A549 (cell line): ENCODE data around the gene ADORA2B. TPM values are rescaled to one million over a fixed set of nuclear protein-coding genes. Genes with fewer than 3 reads are reported as not detected.

ENCODE experiments used
- ATAC-seq, 2 experiments: fragments of 200-7000 bp in 1 of 2; fragments of >200 bp in 1 of 2; cut with Nextera tagmentation in 1 of 2; cut with Tn5 transposase in 1 of 2; 3 replicates each; pipeline versions ENCODE4 v1.8.0 to v1.9.1; 2018 to 2020; ENCODE audit warnings: mild to moderate bottlenecking in 1 of 2, moderate library complexity in 1 of 2
- CTCF ChIA-PET: fragments of 300-600 bp; sonication (Branson Sonifier 250); formaldehyde crosslinking; extraction: SDS; loops from one replicate; lab custom pipeline; 2021; ENCODE audit warnings: antibody characterized with exemption, inconsistent platforms; lab: Yijun Ruan, JAX
- POLR2A ChIA-PET: fragments of 350-600 bp; formaldehyde crosslinking; extraction: SDS; loops from one replicate; lab custom pipeline; 2021; ENCODE audit warnings: antibody characterized with exemption, inconsistent platforms; lab: Yijun Ruan, JAX
- DNase-seq, 2 experiments: peaks; one replicate each; pipeline versions ENCODE4 v3.0.0 to v3.0.0-alpha.2; 2011 to 2016; ENCODE audit warnings: low read depth in 1 of 2, low spot score in 1 of 2
- FAIRE-seq: peaks from 2 replicates; lab custom pipeline; 2011; peaks lifted over from hg19 to GRCh38; lab: Jason Lieb, UNC
- H3K27ac ChIP-seq, 2 experiments: fragments of >200 bp; sonication (Bioruptor Twin); formaldehyde crosslinking; 3 replicates each; pipeline ENCODE4 v1.5.1; 2016 to 2017
- H3K4me1 ChIP-seq: fragments of >200 bp; sonication (Bioruptor Twin); formaldehyde crosslinking; 3 replicates; pipeline ENCODE4 v1.6.1; 2016
- H3K4me2 ChIP-seq: fragments of >200 bp; sonication (Bioruptor Twin); formaldehyde crosslinking; 3 replicates; pipeline ENCODE4 v1.6.1; 2016
- H3K4me3 ChIP-seq: fragments of >200 bp; sonication (Bioruptor Twin); formaldehyde crosslinking; 3 replicates; pipeline ENCODE4 v1.5.1; 2016
- H3K9me3 ChIP-seq: fragments of >200 bp; sonication (Bioruptor Twin); formaldehyde crosslinking; 3 replicates; pipeline ENCODE4 v1.6.1; 2016
- CHD4 ChIP-seq: fragments of 200-600 bp; sonication (generic); IDR thresholded peaks from 2 replicates; pipeline ENCODE4 v1.6.1; 2016; ENCODE audit warnings: antibody characterized with exemption, mild to moderate bottlenecking, borderline replicate concordance
- CTCF ChIP-seq: fragments of >200 bp; sonication (Bioruptor Twin); formaldehyde crosslinking; IDR thresholded peaks from 3 replicates; pipeline ENCODE4 v1.5.1; 2016
- EHMT2 ChIP-seq: fragments of 200-600 bp; sonication (generic); IDR thresholded peaks from 2 replicates; pipeline ENCODE4 v1.6.1; 2016; ENCODE audit warnings: antibody characterized with exemption, low read depth, mild to moderate bottlenecking, moderate library complexity
- ELK1 ChIP-seq: fragments of 150-350 bp; IDR thresholded peaks from 2 replicates; pipeline ENCODE4 v1.6.1; 2014; ENCODE audit warnings: low read depth, mild to moderate bottlenecking, low read length
- ESRRA ChIP-seq: fragments of 150-350 bp; IDR thresholded peaks from 2 replicates; pipeline ENCODE4 v1.6.1; 2014; ENCODE audit warnings: mild to moderate bottlenecking, low read length, borderline replicate concordance
- FOSB ChIP-seq: fragments of 250-450 bp; sonication (Bioruptor Pico); IDR thresholded peaks from 2 replicates; pipeline ENCODE4 v1.5.0; 2020; ENCODE audit warnings: mild to moderate bottlenecking, moderate library complexity
- FOSL2 ChIP-seq, 2 experiments: fragments of 450-650 bp in 1 of 2; fragments of >200 bp in 1 of 2; sonication (Bioruptor Twin) in 1 of 2; formaldehyde crosslinking; IDR thresholded peaks; 2 replicates each; pipeline versions ENCODE4 v1.5.0 to v1.6.1; 2016 to 2020; ENCODE audit warnings: mild to moderate bottlenecking in 1 of 2, moderate library complexity in 1 of 2
- FOXS1 ChIP-seq: fragments of 250-450 bp; sonication (Bioruptor Pico); IDR thresholded peaks from 2 replicates; pipeline ENCODE4 v1.5.0; 2020; ENCODE audit warnings: mild to moderate bottlenecking, moderate library complexity
- KDM1A ChIP-seq: fragments of 200-600 bp; sonication (generic); IDR thresholded peaks from 2 replicates; pipeline ENCODE4 v1.6.1; 2016; ENCODE audit warnings: low read depth, mild to moderate bottlenecking
- KDM5A ChIP-seq: fragments of 200-600 bp; sonication (generic); IDR thresholded peaks from 2 replicates; pipeline ENCODE4 v1.6.1; 2016; ENCODE audit warnings: antibody characterized with exemption, mild to moderate bottlenecking
- NPAS2 ChIP-seq: fragments of 250-450 bp; sonication (Bioruptor Pico); IDR thresholded peaks from 2 replicates; pipeline ENCODE4 v1.8.0; 2022; ENCODE audit warnings: mild to moderate bottlenecking, moderate library complexity, borderline replicate concordance
- PBX3 ChIP-seq: IDR thresholded peaks from 2 replicates; pipeline ENCODE4 v1.6.1; 2012
- PHF8 ChIP-seq: fragments of 200-600 bp; sonication (generic); IDR thresholded peaks from 2 replicates; pipeline ENCODE4 v1.6.1; 2016; ENCODE audit warnings: low read depth, mild to moderate bottlenecking, antibody characterized with exemption, moderate library complexity, borderline replicate concordance
- REST ChIP-seq: fragments of 200-600 bp; sonication (generic); IDR thresholded peaks from 2 replicates; pipeline ENCODE4 v1.6.1; 2016; ENCODE audit warnings: antibody characterized with exemption, mild to moderate bottlenecking, moderate library complexity
- SMC3 ChIP-seq: fragments of >200 bp; sonication (Bioruptor Twin); formaldehyde crosslinking; IDR thresholded peaks from 3 replicates; pipeline ENCODE4 v1.6.1; 2018; ENCODE audit warnings: inconsistent platforms
- USF2 ChIP-seq: fragments of 450-650 bp; IDR thresholded peaks from 2 replicates; pipeline ENCODE4 v1.6.1; 2014; ENCODE audit warnings: antibody characterized with exemption
- ZC3H11A ChIP-seq: fragments of 450-650 bp; IDR thresholded peaks from 2 replicates; pipeline ENCODE4 v1.6.1; 2014; ENCODE audit warnings: antibody characterized with exemption, mild to moderate bottlenecking
- ZSCAN20 ChIP-seq: fragments of 250-450 bp; sonication (Bioruptor Pico); IDR thresholded peaks from 2 replicates; pipeline ENCODE4 v1.8.0; 2022; ENCODE audit warnings: mild to moderate bottlenecking, moderate library complexity
- WGBS: methylation state at CpG from one replicate; pipeline ENCODE4 v1.1.6; 2017; ENCODE audit errors: missing lambda C conversion rate; 5-methylcytosine and 5-hydroxymethylcytosine counted together
- polyA plus RNA-seq, 4 experiments: library from polyadenylated mRNA; depleted of rRNA in 3 of 4; stranded (reverse); fragments of >200 nt; fragmentation: RNase III in 1 of 4; extraction: RNeasy Plus Mini Kit Qiagen cat#74134 plus additional on column Dnase treatment in 1 of 4; gene quantifications; 2 replicates in 3 of 4; 3 replicates in 1 of 4; pipeline ENCODE4 v1.2.3, GENCODE V29; 2011 to 2017

The ADORA2B gene
- polyA plus RNA-seq, 2 of the 4 experiments (the other 2 are of a cell fraction), result 5.7 to 10.2 TPM

- H3K4me2 ChIP-seq, result peak overlapping the region; percentile 98
- H3K4me3 ChIP-seq, result peak overlapping the region; percentile 78
- ATAC-seq, result no peak
- H3K4me1 ChIP-seq, result peaks cover 27% of the 10 kb centered on the region
- POLR2A ChIA-PET, result interaction anchor here (2.0 kb wide), 1 partner anchor 54 kb away, joined by 24 read pairs; the partner anchor contains the start of genes TTC19 and ZSWIM7
- peaks cover 15% of the 10 kb centered on the region; the same call in 2 of the 3 replicates for H3K9me3 ChIP-seq
- whole genome bisulfite sequencing, result 80% methylated on average over 35 of the region's 40 CpGs
- TF ChIP-seq ZSCAN20 (CRISPR knock-in tag) (no peak), FOSL2 (IDR thresholded peaks at IDR 0.05) (no peak), FOSL2 (CRISPR knock-in tag; IDR thresholded peaks at IDR 0.05) (no peak), ZC3H11A (no peak), FOSB (CRISPR knock-in tag) (no peak), CTCF (no peak), KDM5A (no peak), NPAS2 (CRISPR knock-in tag) (no peak)
- FAIRE-seq, result no peak
- no peak for DNase-seq
- peak overlapping the region; percentile 90 to 95 for H3K27ac ChIP-seq
- CTCF ChIA-PET, result interaction anchor here (0.6 to 7.2 kb wide), 30 partner anchors 9 to 686 kb away, joined by 3 to 105 read pairs (median 8); partner anchors contain the start of genes TTC19 and ZSWIM7
Measured at GRCh38 chr17:15943971-15944758, 765 bp upstream of the ADORA2B start.

GRCh38 chr17:15945527-15946191 lies 729 bp downstream of the ADORA2B start:
- Histone ChIP-seq H3K9me3 (peaks cover 15% of the 10 kb centered on the region; the same call in 2 of the 3 replicates), H3K4me2 (peak overlapping the region; percentile 98), H3K4me3 (peak overlapping the region; percentile 78), H3K27ac (peak overlapping the region; percentile 90 to 95), H3K4me1 (peaks cover 27% of the 10 kb centered on the region)
- ATAC-seq, result peak in 1 of 2 experiments; percentile 8; a peak in 3 of 6 replicates
- no peak for FAIRE-seq
- ChIA-PET CTCF (interaction anchor here (0.5 to 7.2 kb wide), 37 partner anchors 10 to 687 kb away, joined by 3 to 105 read pairs (median 5); partner anchors contain the start of genes TTC19 and ZSWIM7), POLR2A (interaction anchor here (0.6 to 2.0 kb wide), 3 partner anchors 14 to 55 kb away, joined by 3 to 24 read pairs (median 6); partner anchors contain the start of genes TTC19 and ZSWIM7)
- 61% methylated on average over 49 of the region's 64 CpGs for WGBS
- no peak for DNase-seq
- TF ChIP-seq ELK1 (no peak), PHF8 (0 out of 2 replicates have a peak, but pooled peaks have one; percentile 10)

- Histone ChIP-seq H3K4me3 (peak overlapping the region; percentile 78; the same call in 1 of the 3 replicates), H3K27ac (peak overlapping the region; percentile 90 to 95; a peak in 5 of 6 replicates), H3K9me3 (peaks cover 11% of the 10 kb centered on the region; the same call in 1 of the 3 replicates), H3K4me2 (peak overlapping the region; percentile 98), H3K4me1 (peaks cover 27% of the 10 kb centered on the region)
- ATAC-seq (no peak), FAIRE-seq (no peak), DNase-seq (no peak)
- CTCF ChIA-PET, result interaction anchor here (1.4 to 7.2 kb wide), 8 partner anchors 10 to 117 kb away, joined by 3 to 105 read pairs (median 35); partner anchors contain the start of genes TTC19 and ZSWIM7
- WGBS, result 91% methylated on average over 9 of the region's 9 CpGs
- POLR2A ChIA-PET, result no interaction called here
- no peak for TF ChIP-seq ESRRA
- no peak for TF ChIP-seq KDM5A
- TF ChIP-seq FOXS1, result no peak
- TF ChIP-seq SMC3, result no peak
- no peak for TF ChIP-seq KDM1A
- no peak for TF ChIP-seq CHD4
- no peak for TF ChIP-seq REST
- TF ChIP-seq USF2, result no peak
- no peak for TF ChIP-seq EHMT2
- TF ChIP-seq PBX3, result no peak
- no peak for TF ChIP-seq ZC3H11A
Measured at GRCh38 chr17:15946611-15947120, 1.7 kb downstream of the ADORA2B start.
